ENCODE data around the gene CORIN.
A peak's percentile ranks its signal among the peaks of the same experiment; 100 is the strongest.

Gene CORIN

DNA sequence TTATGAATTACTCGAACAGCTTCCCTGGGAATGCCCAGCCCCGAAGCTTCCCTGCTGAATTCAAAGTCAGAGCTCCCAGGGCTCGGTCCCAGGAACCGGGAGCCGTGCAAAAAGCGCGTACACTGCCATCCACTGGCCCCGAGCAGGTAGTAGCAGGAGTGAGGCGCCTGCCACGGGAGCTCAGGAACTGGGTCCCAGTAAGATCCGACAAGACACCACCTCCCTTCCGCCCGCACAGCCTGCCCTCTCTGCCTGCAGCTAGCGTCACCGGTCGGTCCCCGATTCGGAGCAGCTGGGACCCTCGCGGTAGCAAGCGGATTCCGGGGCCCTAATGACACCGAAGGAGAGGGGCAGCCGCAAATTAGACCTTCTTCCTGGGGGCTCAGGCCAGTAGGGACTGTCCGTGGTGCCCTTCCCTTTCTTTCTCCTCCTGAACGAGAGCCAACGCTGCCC, 1.2 kb downstream of the CORIN start:
- DNase-seq = peak in 53 of 56 donors; percentile 4 to 79 (median 41)

- DNase-seq = no peak
These were observed 2.4 kb downstream of the CORIN start for GRCh38 chr4:47835494-47835893.

DNA sequence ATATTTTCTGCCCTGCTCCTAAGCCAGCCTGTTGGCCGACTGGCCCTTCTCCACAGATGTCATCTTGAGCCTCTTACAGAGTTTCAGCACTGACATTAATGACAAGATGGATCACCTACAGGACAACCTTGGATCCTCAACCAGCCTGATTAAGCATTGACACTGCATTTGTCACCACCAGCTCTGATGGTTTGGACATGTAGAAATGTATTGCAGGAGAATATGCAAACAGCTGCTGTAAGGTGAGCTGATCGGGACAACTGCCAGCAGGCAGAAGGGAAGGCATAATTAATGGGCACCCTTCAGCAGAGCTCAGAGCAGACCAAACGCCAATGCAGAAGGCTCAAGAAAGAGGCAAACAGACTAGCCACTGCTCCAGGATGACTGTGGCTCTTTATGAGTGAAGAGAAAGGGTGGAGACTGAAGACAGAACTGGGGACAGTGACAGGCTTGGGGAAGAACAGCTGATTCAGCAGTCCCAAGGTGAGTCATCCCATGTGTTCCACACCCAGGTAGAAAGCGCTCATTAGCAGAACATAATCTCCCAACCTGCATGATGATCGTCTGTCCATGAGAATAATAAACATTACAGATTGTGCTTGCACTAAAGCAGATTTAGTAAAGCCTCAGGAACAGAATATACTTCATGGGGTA, 6.7 kb downstream of the CORIN start:
- DNase-seq = no peak

GRCh38 chr4:47830265-47831025, 7.4 kb downstream of the CORIN start:
- DNase-seq = no peak

- no peak for DNase-seq
These were observed 8.4 kb downstream of the CORIN start for GRCh38 chr4:47829438-47829837.

DNA sequence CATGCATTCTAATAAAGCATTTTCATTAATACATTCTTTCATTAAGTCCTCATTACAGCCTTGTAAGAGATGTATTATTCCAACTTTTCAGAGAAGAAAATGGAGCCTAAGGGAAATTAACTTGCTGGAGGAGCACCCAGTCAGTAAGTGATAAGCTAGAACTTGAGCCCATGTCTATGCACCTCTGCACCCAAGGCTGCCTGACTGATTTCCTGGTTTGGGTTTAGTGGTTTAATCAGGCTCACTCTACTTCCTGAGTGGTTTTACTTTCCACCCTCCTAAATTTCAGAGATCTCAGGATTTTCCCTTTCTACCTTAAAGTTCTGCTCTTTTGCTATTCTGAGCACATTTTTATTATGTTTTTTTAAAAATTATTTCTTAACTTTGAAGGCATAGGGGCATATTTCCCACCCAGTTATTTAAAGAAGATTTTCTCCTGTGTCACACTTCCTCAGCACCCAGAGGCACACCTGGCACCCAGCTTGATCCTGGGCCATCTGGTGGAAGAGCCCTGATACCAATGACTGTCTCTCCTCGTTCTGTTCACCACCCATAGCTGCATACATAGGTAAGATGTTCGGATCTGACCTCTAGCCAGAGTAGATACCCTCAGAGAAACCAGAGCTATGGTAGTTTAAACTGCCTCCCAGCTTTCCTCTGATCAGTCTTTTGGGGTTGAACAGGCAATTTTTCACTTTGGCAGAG, 10.4 kb downstream of the CORIN start:
- no peak for DNase-seq

GRCh38 chr4:47824840-47825239, 13.0 kb downstream of the CORIN start:
- DNase-seq = no peak

DNA sequence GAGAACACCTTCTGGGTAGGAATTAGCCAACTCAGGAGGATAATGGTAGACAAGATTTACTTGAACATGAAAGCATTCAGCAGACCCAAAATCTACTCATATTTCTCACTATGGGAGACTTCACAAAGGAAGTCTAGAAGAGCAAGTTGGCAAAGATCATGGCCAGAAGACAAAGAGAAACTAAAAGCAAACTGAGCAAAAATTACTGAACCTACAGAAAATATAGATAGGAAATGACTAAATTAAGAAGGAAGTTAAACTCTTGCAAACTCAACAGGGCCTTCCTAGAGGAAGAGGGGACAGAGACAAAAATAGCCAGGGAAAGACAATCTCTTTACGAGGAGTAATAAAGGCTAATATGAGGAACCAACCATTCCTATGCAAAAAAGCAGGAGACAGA, 18.7 kb downstream of the CORIN start:
- DNase-seq = no peak

GRCh38 chr4:47817275-47817674, 20.6 kb downstream of the CORIN start:
- no peak for DNase-seq

GRCh38 chr4:47816748-47817147, 21.1 kb downstream of the CORIN start:
- no peak for DNase-seq

GRCh38 chr4:47814618-47815295, 23.1 kb downstream of the CORIN start:
- DNase-seq = no peak

- DNase-seq = no peak
These were observed 28.1 kb downstream of the CORIN start for GRCh38 chr4:47809654-47810203.

DNA sequence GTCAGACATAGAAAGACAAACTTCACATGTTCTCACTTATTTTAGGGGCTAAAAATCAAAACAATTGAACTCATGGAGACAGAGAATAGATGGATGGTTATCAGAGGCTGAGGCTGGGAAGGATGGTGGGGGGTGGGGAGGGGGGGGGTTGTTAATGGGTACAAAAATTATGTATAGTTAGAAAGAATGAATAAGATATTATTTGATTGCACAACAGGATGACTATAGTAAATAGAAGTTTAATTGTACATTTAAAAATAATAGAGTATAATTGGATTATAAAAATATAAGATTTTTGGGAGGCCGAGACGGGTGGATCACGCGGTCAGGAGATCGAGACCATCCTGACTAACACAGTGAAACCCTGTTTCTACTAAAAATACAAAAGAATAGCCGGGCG, 33.3 kb downstream of the CORIN start:
- DNase-seq = no peak

- no peak for DNase-seq
These were observed 36.3 kb downstream of the CORIN start for GRCh38 chr4:47801481-47802002.

DNA sequence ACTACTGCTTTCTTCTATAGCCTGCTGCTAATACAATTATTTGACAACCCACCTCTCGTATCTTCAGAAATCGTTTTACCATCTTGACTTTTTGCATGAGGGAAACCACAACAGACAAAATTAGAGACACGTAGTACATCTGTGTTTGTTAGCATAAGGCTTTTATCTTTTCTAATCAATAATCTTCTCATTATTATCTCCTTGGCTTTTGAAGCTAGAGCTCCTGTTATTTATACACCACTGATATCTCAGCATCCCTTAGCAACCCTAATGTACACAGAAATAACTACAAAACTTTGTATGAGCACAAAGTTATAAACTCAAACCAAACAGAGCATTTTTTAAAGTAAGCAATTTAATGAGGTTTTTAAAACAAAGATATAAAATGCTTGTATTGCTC, 39.7 kb downstream of the CORIN start:
- DNase-seq = no peak

GRCh38 chr4:47791965-47792364, 45.9 kb downstream of the CORIN start:
- no peak for DNase-seq

DNA sequence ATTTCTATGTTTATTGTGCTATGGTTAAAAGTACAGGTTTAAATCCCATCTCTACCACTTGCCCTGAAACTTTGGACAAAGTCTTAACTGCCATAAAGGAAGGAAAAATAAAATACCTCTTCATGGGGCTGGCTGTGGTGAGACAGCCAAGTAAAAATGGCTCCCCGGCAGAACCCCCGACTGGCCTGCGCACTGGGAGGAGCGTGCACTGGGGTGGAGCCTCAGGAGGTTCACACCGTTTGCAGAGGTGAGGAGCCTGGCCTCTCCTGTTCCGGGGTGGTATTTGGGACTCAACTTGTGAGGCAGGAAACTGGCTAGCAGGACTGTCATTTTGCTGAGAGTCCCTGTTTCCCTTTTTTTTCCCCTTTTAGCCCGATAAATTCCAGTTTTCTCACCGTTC, 47.8 kb downstream of the CORIN start:
- no peak for DNase-seq

DNA sequence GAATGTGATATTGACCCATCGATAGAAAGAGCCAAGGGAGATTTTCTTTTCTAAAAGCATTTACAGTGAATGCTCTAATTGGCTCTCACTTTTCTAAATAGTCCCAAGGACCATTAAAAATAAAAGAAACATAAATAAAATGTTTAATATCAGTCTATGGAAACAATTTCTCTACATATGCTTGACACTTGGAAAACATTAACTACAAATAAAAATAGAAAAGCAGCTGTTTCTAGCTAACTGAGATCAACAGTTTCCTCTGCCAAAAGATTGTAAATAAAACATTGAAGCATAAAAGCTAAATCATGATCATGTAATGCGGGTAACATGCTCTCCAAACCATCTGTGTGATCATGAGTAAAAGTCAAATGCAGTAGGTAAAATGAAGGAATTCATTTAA, 49.7 kb downstream of the CORIN start:
- no peak for DNase-seq

DNA sequence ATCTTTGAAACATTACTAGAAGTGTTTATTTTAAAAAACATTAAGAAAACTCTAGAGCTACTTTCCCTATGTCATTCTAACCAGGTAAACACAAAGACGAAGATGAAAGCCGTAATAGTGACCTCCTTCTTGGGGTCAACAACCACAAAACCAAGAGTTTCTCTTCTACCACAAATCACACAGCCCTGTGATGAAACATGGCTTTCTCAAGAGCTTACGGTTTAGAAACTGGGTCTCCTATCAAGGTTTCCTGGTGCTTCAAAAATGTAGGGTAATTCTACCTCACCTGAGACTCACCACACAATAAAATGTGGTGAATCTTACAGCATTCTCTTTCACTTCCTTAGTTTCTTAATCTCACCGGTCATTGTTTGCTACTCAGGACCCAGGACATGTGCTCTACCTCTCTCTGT, 50.9 kb downstream of the CORIN start:
- no peak for DNase-seq

GRCh38 chr4:47785153-47785552, 52.7 kb downstream of the CORIN start:
- DNase-seq = no peak

- DNase-seq = no peak
These were observed 53.6 kb downstream of the CORIN start for GRCh38 chr4:47784222-47784621.
